ENCODE measurements around the gene FAM83G.
A peak's percentile ranks its signal among the peaks of the same experiment; 100 is the strongest.

Gene FAM83G

GRCh38 chr17:18960803-18961511 lies 43.6 kb downstream of the FAM83G start:
- TF ChIP-seq CTCF (IDR thresholded peaks at IDR 0.05; ENCODE audit: low read length, missing control alignments), result peak; percentile 85
- H3K4me3 ChIP-seq (replicated peaks; ENCODE audit: low read depth, low read length), result no peak overlapping the region
- peak; percentile 71 for DNase-seq (ENCODE audit: low read depth)

DNA sequence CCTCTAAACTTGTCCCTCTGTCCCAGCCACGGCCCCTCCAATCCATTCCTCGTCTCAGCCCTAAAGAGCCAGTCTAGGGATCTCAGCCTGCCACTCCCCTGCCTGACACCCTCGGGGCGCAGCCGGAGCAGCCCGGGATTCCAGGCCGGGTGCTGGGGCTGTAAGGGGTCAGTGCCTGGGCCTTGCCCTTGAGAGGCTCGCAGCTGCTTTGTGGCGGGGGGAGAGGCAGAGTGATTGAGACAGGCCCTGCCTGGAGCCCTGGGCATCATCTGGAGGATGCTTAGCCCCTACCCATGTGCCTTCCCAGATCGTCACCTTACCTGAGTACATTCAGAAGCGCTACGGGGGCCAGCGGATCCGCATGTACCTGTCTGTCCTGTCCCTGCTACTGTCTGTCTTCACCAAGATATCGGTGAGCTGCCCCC lies 44.3 kb downstream of the FAM83G start:
- DNase-seq (ENCODE audit: low read depth), result no peak
- H3K4me3 ChIP-seq (replicated peaks; ENCODE audit: low read depth, low read length), result no peak overlapping the region
- no peak for TF ChIP-seq CTCF (IDR thresholded peaks at IDR 0.05; ENCODE audit: low read length, missing control alignments)

- H3K4me3 ChIP-seq (replicated peaks; ENCODE audit: low read depth, low read length), result no peak overlapping the region
- no peak for TF ChIP-seq CTCF (IDR thresholded peaks at IDR 0.05; ENCODE audit: low read length, missing control alignments)
- no peak for DNase-seq (ENCODE audit: low read depth)
These were observed 44.7 kb downstream of the FAM83G start for GRCh38 chr17:18959845-18960240.

- no peak overlapping the region for H3K4me3 ChIP-seq (replicated peaks; ENCODE audit: low read depth, low read length)
- TF ChIP-seq CTCF (IDR thresholded peaks at IDR 0.05; ENCODE audit: low read length, missing control alignments), result no peak
- DNase-seq (ENCODE audit: low read depth), result no peak
These were observed 45.3 kb downstream of the FAM83G start for GRCh38 chr17:18959071-18959844.

DNA sequence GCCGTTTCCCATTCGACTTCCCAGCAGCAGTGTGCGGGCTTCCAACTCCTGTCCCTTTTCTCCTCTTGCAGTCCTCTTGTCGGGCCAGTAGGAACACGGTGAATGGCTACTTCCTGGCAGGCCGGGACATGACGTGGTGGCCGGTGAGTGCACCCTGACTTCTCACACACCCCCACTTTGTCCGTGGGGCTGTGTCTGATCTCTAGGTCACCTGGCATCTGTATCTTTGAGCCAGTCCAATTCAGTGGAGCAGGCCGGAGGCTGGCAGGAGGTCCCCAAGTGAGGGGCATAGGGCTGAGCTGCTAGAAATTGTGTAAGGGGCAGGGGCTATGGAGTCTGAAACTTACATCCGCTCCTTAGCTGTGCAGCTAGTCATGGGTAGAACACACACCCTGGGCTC lies 46.0 kb downstream of the FAM83G start:
- TF ChIP-seq CTCF (IDR thresholded peaks at IDR 0.05; ENCODE audit: low read length, missing control alignments), result no peak
- H3K4me3 ChIP-seq (replicated peaks; ENCODE audit: low read depth, low read length), result no peak overlapping the region
- DNase-seq (ENCODE audit: low read depth), result no peak

- no peak for DNase-seq (ENCODE audit: low read depth)
- TF ChIP-seq CTCF (IDR thresholded peaks at IDR 0.05; ENCODE audit: low read length, missing control alignments), result no peak
- H3K4me3 ChIP-seq (replicated peaks; ENCODE audit: low read depth, low read length), result no peak overlapping the region
These were observed 46.7 kb downstream of the FAM83G start for GRCh38 chr17:18957831-18958230.
